ENCODE results near the gene PMM2.

DNA sequence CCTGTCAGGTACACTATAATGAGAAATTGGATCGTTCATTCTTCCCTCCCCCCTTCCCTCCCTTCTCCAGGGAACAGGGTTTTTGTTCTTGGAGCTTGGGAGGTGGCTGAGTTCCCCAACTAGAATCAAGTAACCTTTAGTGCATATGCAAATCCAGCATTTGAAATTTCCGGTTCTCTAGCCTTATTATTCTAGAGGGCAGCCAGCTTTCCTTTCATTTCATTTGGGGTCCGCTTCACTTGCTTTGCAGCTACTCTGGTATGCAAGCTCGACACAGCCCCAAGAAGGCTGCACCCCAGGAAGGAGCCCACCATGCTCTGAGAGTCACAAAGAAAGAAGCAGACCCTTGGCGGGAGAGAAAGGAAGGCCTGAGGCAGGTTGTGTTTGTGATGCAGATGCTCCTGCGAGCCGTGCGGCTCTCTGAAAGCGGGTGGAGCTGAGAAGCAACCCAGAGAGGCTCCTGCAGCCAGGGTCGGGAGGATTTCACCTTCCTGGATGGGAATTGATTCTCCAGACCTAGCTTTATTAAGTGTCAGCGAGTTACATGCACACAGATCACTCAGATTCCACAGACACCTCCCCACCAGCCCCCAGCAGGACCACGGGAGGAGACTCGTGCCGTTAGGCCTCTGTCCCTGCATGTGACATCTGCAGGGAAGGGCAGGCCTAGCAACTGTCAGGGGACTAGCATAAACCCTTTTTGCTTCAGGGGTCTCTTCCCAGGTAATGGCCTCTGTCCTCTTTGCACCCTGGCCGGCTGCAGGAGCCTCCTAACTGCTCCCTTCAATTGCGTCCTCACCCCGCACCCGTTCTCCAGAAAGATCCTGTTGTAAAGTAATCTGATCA, 34.5 kb downstream of the PMM2 start:
- no peak for TF ChIP-seq CTCF (IDR thresholded peaks at IDR 0.05)
- no peak for TF ChIP-seq POLR2A (IDR thresholded peaks at IDR 0.05)
- TF ChIP-seq POLR2AphosphoS5 (IDR thresholded peaks at IDR 0.05) = no peak
